ENCODE results near the gene TAF11L11.
"Not testable (repeated sequence)": the region's sequence is repeated elsewhere in the genome, so short reads cannot be mapped to it uniquely, and the experiment has no call there.

The TAF11L11 gene

GRCh38 chr5:17603880-17604279 is at the start of gene TAF11L11:
TSS of gene TAF11L11 (plus strand) at chr5:17604183.
- DNase-seq (ENCODE audit: low spot score); H3K27ac ChIP-seq; H3K4me3 ChIP-seq: not testable (repeated sequence)

GRCh38 chr5:17585658-17586057 is 18.3 kb upstream of the TAF11L11 start, which contains the start of gene TAF11L7:
TSS of gene TAF11L7 (minus strand) at chr5:17585758.
- not testable (repeated sequence) for H3K27ac ChIP-seq; DNase-seq (ENCODE audit: low spot score); H3K4me3 ChIP-seq

- not testable (repeated sequence) for H3K4me3 ChIP-seq; DNase-seq (ENCODE audit: low spot score); H3K27ac ChIP-seq
Observed at GRCh38 chr5:17590860-17591259, 13.1 kb upstream of the TAF11L11 start, which contains the start of gene TAF11L8. TSS of gene TAF11L8 (minus strand) at chr5:17590960.

GRCh38 chr5:17594255-17594654 is 9.7 kb upstream of the TAF11L11 start, which contains the start of gene TAF11L9:
TSS of gene TAF11L9 (minus strand) at chr5:17594394.
- DNase-seq (ENCODE audit: low spot score); H3K4me3 ChIP-seq: not testable (repeated sequence)

GRCh38 chr5:17597728-17598127 is 6.3 kb upstream of the TAF11L11 start, which contains the start of gene TAF11L10:
TSS of gene TAF11L10 (minus strand) at chr5:17597828.
- not testable (repeated sequence) for H3K4me3 ChIP-seq; H3K27ac ChIP-seq; DNase-seq (ENCODE audit: low spot score)

More at GRCh38 chr5:17594255-17594654, 9.7 kb upstream of the TAF11L11 start, which contains the start of gene TAF11L9:
- H3K27ac ChIP-seq, result not testable (repeated sequence)

GRCh38 chr5:17604951-17605350 is 968 bp downstream of the TAF11L11 start:
- H3K4me3 ChIP-seq, result no peak overlapping the region
- TF ChIP-seq CTCF (IDR thresholded peaks at IDR 0.05), result no peak
- H3K27ac ChIP-seq, result no peak overlapping the region
- no peak for DNase-seq (ENCODE audit: low spot score)

GRCh38 chr5:17607461-17607860 is 3.5 kb downstream of the TAF11L11 start:
- H3K27ac ChIP-seq; DNase-seq (ENCODE audit: low spot score); H3K4me3 ChIP-seq: not testable (repeated sequence)

GRCh38 chr5:17610092-17610491 is 6.1 kb downstream of the TAF11L11 start, which contains the start of gene TAF11L12:
TSS of gene TAF11L12 (plus strand) at chr5:17610392.
- DNase-seq (ENCODE audit: low spot score); H3K27ac ChIP-seq; H3K4me3 ChIP-seq: not testable (repeated sequence)

- Histone ChIP-seq H3K27ac (no peak overlapping the region), H3K4me3 (no peak overlapping the region)
- no peak for TF ChIP-seq CTCF (IDR thresholded peaks at IDR 0.05)
- no peak for DNase-seq (ENCODE audit: low spot score)
Observed at GRCh38 chr5:17614872-17615605, 11.1 kb downstream of the TAF11L11 start.

- TF ChIP-seq CTCF (IDR thresholded peaks at IDR 0.05), result no peak
- no peak overlapping the region for H3K27ac ChIP-seq
- H3K4me3 ChIP-seq, result no peak overlapping the region
- no peak for DNase-seq (ENCODE audit: low spot score)
Observed at GRCh38 chr5:17619354-17619753, 15.4 kb downstream of the TAF11L11 start.

- DNase-seq (ENCODE audit: low spot score), result no peak
Observed at GRCh38 chr5:17620627-17621026, 16.6 kb downstream of the TAF11L11 start.

More at GRCh38 chr5:17620627-17621026, 16.6 kb downstream of the TAF11L11 start:
- Histone ChIP-seq H3K4me3 (no peak overlapping the region), H3K27ac (no peak overlapping the region)
- TF ChIP-seq CTCF (IDR thresholded peaks at IDR 0.05), result no peak
